Smooth muscle cell (in vitro differentiated cells): ENCODE measurements around the gene FLVCR1. TPM values are rescaled to one million over a fixed set of nuclear protein-coding genes. Genes with fewer than 3 reads are reported as not detected.

ENCODE experiments used
- DNase-seq: peaks from one replicate; lab custom pipeline; 2025; ENCODE audit not compliant: unreplicated experiment; lab: John Stamatoyannopoulos, UW
- H2AFZ ChIP-seq: fragments of 200-600 bp; sonication (generic); 2 replicates; pipeline ENCODE4 v1.6.0; 2016; ENCODE audit warnings: antibody characterized with exemption, low read depth, mild to moderate bottlenecking
- H3F3A ChIP-seq: fragments of 200-600 bp; sonication (generic); 2 replicates; pipeline ENCODE4 v1.6.0; 2017; ENCODE audit warnings: antibody characterized with exemption, low read depth
- H3K27ac ChIP-seq: fragments of 200-600 bp; sonication (generic); 2 replicates; pipeline ENCODE4 v1.5.1; 2016; ENCODE audit warnings: low read depth, mild to moderate bottlenecking
- H3K27me3 ChIP-seq: fragments of 200-600 bp; sonication (generic); 2 replicates; pipeline ENCODE4 v1.6.1; 2016; ENCODE audit warnings: low read depth, mild to moderate bottlenecking
- H3K36me3 ChIP-seq: fragments of 200-600 bp; sonication (generic); 2 replicates; pipeline ENCODE4 v1.5.1; 2016; ENCODE audit warnings: low read depth
- H3K4me1 ChIP-seq: fragments of 200-600 bp; sonication (generic); 2 replicates; pipeline ENCODE4 v1.5.1; 2016; ENCODE audit warnings: low read depth
- H3K4me2 ChIP-seq: fragments of 200-600 bp; sonication (generic); 2 replicates; pipeline ENCODE4 v1.6.0; 2016; ENCODE audit warnings: mild to moderate bottlenecking
- H3K4me3 ChIP-seq: fragments of 200-600 bp; sonication (generic); 2 replicates; pipeline ENCODE4 v1.5.1; 2016; ENCODE audit warnings: mild to moderate bottlenecking
- H3K79me2 ChIP-seq: fragments of 200-600 bp; sonication (generic); 2 replicates; pipeline ENCODE4 v1.6.0; 2016; ENCODE audit warnings: low read depth, mild to moderate bottlenecking
- H3K9ac ChIP-seq: fragments of 200-600 bp; sonication (generic); 2 replicates; pipeline ENCODE4 v1.6.0; 2016; ENCODE audit warnings: low read depth
- H3K9me3 ChIP-seq: fragments of 200-600 bp; sonication (generic); replicated peaks from 2 replicates; pipeline ENCODE4 v1.5.1; 2016; ENCODE audit warnings: low read depth
- H4K20me1 ChIP-seq: fragments of 200-600 bp; sonication (generic); 2 replicates; pipeline ENCODE4 v1.6.0; 2016; ENCODE audit warnings: low read depth
- WGBS: methylation state at CpG from one replicate; pipeline ENCODE4 v1.1.7; 2016; ENCODE audit warnings: low lambda C conversion rate; 5-methylcytosine and 5-hydroxymethylcytosine counted together
- polyA plus RNA-seq: library from polyadenylated mRNA; unstranded; fragments of >200 nt; fragmentation: Nextera tagmentation; extraction: Ambion mirVana; gene quantifications from 2 replicates; pipeline ENCODE4 v1.2.1, GENCODE V29; 2016
- total RNA-seq: library from RNA; depleted of rRNA; stranded (reverse); fragments of >200 nt; gene quantifications from 2 replicates; pipeline ENCODE4 v1.2.3, GENCODE V29; 2014
- TF ChIP-seq, protein P1 (sequence below): fragments of 200-600 bp; sonication (generic); IDR thresholded peaks from 2 replicates; pipeline ENCODE4 v1.5.1; 2017; ENCODE audit warnings: borderline replicate concordance, mild to moderate bottlenecking, antibody characterized with exemption; ENCODE audit not compliant: insufficient read depth, poor library complexity, severe bottlenecking

FLVCR1 gene
- total and polyA plus RNA-seq, 2 experiments from 2014 or later = 4.0 to 5.5 TPM

DNA sequence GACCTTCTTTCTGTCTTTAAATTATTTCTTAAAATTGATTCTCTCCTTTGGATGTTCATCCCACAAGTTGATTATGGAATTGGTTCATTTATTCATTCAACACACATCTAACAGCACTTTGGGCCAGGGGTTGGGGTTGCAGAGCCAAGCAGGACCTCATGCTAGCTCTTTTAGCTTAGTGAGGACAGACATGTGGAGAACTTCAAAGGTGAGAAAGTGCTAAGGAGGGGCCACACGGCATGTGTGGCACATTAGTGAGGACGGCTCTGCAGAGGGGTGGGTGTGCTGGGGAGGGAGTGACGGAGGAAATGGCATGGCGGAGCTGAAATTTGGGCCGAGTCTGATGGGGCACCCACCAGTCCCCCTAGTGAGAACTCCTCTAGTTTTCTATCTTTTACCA is 59.8 kb downstream of the FLVCR1 start:
- Histone ChIP-seq H2AFZ (no peak overlapping the region), H3K4me1 (peaks cover 17% of the 10 kb centered on the region), H3K4me2 (no peak overlapping the region), H3K36me3 (no peaks in the 10 kb centered on the region), H3K27me3 (no peaks in the 10 kb centered on the region), H3K9me3 (no peaks in the 10 kb centered on the region), H3K27ac (no peak overlapping the region), H4K20me1 (no peaks in the 10 kb centered on the region), H3K79me2 (no peaks in the 10 kb centered on the region), H3F3A (no peaks in the 10 kb centered on the region), H3K4me3 (no peak overlapping the region), H3K9ac (no peak overlapping the region)
- 87% methylated on average over 5 of the region's 5 CpGs for WGBS
- TF ChIP-seq, protein P1, sequence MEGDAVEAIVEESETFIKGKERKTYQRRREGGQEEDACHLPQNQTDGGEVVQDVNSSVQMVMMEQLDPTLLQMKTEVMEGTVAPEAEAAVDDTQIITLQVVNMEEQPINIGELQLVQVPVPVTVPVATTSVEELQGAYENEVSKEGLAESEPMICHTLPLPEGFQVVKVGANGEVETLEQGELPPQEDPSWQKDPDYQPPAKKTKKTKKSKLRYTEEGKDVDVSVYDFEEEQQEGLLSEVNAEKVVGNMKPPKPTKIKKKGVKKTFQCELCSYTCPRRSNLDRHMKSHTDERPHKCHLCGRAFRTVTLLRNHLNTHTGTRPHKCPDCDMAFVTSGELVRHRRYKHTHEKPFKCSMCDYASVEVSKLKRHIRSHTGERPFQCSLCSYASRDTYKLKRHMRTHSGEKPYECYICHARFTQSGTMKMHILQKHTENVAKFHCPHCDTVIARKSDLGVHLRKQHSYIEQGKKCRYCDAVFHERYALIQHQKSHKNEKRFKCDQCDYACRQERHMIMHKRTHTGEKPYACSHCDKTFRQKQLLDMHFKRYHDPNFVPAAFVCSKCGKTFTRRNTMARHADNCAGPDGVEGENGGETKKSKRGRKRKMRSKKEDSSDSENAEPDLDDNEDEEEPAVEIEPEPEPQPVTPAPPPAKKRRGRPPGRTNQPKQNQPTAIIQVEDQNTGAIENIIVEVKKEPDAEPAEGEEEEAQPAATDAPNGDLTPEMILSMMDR = no peak
- no peak for DNase-seq

DNA sequence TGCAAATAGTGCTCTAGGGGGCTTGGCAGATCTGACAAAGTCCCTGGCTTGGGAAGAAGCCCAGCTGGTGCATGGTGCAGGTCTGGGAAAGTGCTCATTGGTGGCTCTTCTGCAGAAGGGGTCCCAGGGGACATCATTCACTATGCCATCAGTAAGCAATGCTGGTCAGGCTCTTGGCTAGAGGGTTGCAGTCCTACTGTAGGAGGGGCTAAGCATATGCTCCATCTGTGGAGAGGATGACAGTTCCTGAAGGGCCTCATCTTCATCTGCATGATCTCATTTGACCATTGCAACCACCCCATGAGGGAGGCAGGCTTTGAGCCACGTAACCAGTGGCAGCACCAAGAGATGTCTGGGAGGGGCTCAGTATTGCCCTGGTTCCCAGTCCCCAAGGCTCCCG is 60.7 kb downstream of the FLVCR1 start:
- Histone ChIP-seq H3K27ac (no peak overlapping the region), H3K9ac (no peak overlapping the region), H3K36me3 (no peaks in the 10 kb centered on the region), H3K27me3 (no peaks in the 10 kb centered on the region), H3K9me3 (no peaks in the 10 kb centered on the region), H3F3A (no peaks in the 10 kb centered on the region), H3K4me2 (no peak overlapping the region), H4K20me1 (no peaks in the 10 kb centered on the region), H3K4me3 (no peak overlapping the region), H2AFZ (no peak overlapping the region), H3K4me1 (peaks cover 17% of the 10 kb centered on the region), H3K79me2 (no peaks in the 10 kb centered on the region)
- DNase-seq = no peak
- WGBS = 87% methylated on average over 2 of the region's 2 CpGs
- TF ChIP-seq, protein P1 = no peak

DNA sequence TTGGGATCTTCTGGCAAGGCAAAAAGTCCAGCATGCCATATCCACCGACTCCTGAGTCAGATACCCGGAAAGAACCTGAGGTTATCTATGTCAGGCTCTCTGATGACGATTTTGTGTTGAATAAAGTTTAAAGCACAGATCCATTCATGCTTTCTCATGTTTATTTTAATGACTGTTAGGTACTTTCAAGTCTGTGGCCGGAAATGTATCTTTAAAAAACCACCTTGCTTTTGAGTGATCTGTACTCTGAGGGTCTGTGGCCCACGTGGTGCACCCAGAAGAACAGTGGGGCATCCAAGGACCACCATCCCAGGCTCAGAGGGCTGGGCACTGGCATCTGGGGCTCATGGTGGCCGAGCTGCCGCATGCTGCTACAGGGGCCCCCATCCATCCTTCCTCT is 62.2 kb downstream of the FLVCR1 start:
- Histone ChIP-seq H3K4me2 (no peak overlapping the region), H3K4me1 (peaks cover 13% of the 10 kb centered on the region), H3K9ac (no peak overlapping the region), H3K36me3 (no peaks in the 10 kb centered on the region), H4K20me1 (no peaks in the 10 kb centered on the region), H3K27me3 (no peaks in the 10 kb centered on the region), H3F3A (no peaks in the 10 kb centered on the region), H3K4me3 (no peak overlapping the region), H3K9me3 (no peaks in the 10 kb centered on the region), H2AFZ (no peak overlapping the region), H3K27ac (no peak overlapping the region), H3K79me2 (no peaks in the 10 kb centered on the region)
- DNase-seq = no peak
- TF ChIP-seq, protein P1 = no peak
- 89% methylated on average over 7 of the region's 7 CpGs for WGBS

DNA sequence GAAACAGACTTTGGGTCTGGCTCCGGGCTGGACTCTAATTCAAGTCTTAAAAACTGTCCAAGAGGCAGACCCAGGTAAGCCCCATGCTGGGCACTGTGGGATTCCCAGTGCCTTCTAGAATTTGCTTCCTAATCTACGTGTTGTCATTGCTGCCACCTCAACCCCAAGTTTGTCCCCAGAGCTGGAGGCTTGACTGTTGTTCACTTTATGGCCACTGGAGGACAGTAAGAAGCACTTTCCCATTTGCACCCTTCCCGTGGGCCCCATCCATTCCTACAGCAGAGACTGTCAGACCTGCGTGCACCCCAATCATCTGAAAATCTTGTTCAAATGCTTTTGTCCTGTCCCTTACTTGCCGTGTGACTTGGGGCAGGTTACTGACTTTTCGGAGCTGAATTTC is 62.8 kb downstream of the FLVCR1 start:
- Histone ChIP-seq H3K9ac (no peak overlapping the region), H2AFZ (no peak overlapping the region), H3K4me1 (peaks cover 8% of the 10 kb centered on the region), H3K4me3 (no peak overlapping the region), H3K27me3 (no peaks in the 10 kb centered on the region), H3K4me2 (no peak overlapping the region), H3F3A (no peaks in the 10 kb centered on the region), H3K27ac (no peak overlapping the region), H4K20me1 (no peaks in the 10 kb centered on the region), H3K36me3 (no peaks in the 10 kb centered on the region), H3K9me3 (no peaks in the 10 kb centered on the region), H3K79me2 (no peaks in the 10 kb centered on the region)
- TF ChIP-seq, protein P1 = peak; percentile 9
- 89% methylated on average over 6 of the region's 6 CpGs for WGBS
- no peak for DNase-seq
